ENCODE data around the gene AGAP1.

The AGAP1 gene

DNA sequence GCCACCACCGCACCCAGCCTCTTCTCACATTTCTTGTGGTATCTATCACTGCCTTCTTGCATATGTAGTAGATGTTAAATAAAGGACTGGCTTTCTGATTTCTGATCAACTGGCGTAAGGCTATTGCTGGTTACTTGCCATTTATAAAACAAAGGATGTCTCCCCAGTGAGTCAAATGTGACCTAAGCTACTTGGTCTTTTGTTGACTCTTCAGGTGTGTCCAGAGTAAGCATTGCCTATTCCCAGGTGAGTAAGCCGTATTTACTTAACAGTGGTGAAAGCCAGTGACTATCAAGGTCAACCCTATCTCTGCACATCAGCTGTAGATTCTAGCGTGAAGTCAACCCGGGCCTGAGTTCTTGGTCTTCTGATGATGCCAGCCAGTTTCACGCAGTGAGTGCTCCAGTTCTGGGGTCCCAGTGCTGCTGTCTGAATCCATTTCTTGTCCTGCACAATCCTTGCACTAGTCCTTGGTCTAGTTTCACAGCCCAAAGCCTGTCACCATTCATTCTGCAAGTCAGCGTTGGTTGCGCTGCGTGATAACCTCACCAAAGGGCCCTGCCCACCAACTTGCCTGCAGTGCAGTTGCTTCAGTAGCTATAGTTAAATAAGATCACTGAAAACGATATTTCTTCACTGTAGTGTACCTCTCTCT lies 554.2 kb downstream of the AGAP1 start:
- peak; percentile 95 for DNase-seq (ENCODE audit: low read depth)
- H3K4me3 ChIP-seq (ENCODE audit: low read length) = no peak overlapping the region
- no peak for TF ChIP-seq CTCF (IDR thresholded peaks at IDR 0.05; ENCODE audit: insufficient read depth, low read depth, low read length, missing control alignments)

GRCh38 chr2:236049981-236050380 lies 556.1 kb downstream of the AGAP1 start:
- H3K4me3 ChIP-seq (ENCODE audit: low read length) = no peak overlapping the region
- TF ChIP-seq CTCF (IDR thresholded peaks at IDR 0.05; ENCODE audit: insufficient read depth, low read depth, low read length, missing control alignments) = no peak
- DNase-seq (ENCODE audit: low read depth) = no peak

DNA sequence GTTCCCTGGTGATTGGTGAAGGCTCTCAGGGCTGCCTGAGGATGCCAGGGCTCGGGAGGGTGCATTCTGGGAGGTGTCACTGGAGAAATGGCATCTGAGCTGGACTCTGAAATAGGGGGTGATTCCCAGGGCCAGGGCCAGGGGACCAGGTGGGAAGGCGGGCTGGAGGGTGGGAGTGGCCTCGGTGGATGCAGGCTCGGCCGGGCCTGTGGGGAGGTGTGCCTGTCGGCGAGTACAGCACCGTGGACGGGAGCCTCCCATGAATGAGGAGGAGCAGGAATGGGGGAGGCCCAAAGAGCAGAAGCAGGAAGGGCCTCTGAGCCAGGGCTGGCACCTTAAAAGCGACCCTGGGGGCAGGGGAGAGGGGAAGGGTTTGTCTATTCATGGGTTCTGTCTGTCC lies 557.5 kb downstream of the AGAP1 start:
- H3K4me3 ChIP-seq (ENCODE audit: low read length) = no peak overlapping the region
- no peak for TF ChIP-seq CTCF (IDR thresholded peaks at IDR 0.05; ENCODE audit: insufficient read depth, low read depth, low read length, missing control alignments)
- no peak for DNase-seq (ENCODE audit: low read depth)

DNA sequence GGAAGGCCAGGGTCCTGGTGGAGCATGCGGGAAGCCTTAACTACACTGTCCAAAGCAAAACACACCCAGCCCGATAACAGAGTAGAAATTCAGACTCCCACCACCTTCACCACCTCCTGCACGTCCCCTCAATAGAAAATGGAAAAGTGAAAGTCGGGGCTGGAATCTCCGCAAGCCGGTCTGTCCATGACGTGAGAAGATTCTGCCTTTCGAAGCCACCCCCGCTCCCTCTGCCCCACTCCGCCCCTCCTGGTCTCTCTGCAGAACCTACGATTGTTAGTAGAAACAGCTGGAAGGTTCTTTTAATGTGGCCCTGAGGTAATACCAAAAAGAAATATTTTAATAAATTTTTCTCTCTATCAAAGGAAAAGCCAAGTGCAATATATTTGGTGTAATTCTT lies 558.0 kb downstream of the AGAP1 start:
- no peak for DNase-seq (ENCODE audit: low read depth)
- no peak for TF ChIP-seq CTCF (IDR thresholded peaks at IDR 0.05; ENCODE audit: insufficient read depth, low read depth, low read length, missing control alignments)
- no peak overlapping the region for H3K4me3 ChIP-seq (ENCODE audit: low read length)

DNA sequence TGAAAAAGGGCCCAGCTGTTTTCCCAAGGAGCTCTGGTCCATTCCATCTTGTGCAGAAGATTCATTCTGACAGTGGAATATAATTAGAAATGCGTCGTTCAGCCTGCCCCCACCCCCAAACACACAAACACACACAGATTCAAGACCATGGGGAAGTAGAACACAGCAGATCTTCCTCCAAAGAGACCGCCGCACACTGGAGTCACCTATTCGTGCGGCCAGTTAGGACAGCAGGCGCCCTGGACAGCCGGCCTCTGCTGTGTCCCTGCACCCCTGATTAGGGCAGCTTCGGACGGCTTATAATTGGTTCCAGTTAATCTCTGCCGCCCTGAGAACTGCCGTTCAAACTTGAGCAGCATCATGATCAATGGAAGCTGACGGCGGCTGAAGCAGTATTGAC lies 558.4 kb downstream of the AGAP1 start:
- no peak overlapping the region for H3K4me3 ChIP-seq (ENCODE audit: low read length)
- DNase-seq (ENCODE audit: low read depth) = no peak
- TF ChIP-seq CTCF (IDR thresholded peaks at IDR 0.05; ENCODE audit: insufficient read depth, low read depth, low read length, missing control alignments) = no peak

- no peak for DNase-seq (ENCODE audit: low read depth)
- H3K4me3 ChIP-seq (ENCODE audit: low read length) = no peak overlapping the region
- TF ChIP-seq CTCF (IDR thresholded peaks at IDR 0.05; ENCODE audit: insufficient read depth, low read depth, low read length, missing control alignments) = no peak
These were observed 559.3 kb downstream of the AGAP1 start for GRCh38 chr2:236052926-236053821.

All from epithelial cell of esophagus (primary cell).